H9 (cell line): ENCODE data around the gene ACOXL. TPM values are rescaled to one million over a fixed set of nuclear protein-coding genes. Genes with fewer than 3 reads are reported as not detected.

Experiments
- DNase-seq: peaks from one replicate; pipeline ENCODE4 v3.0.0-alpha.2; 2017
- H2AFZ ChIP-seq: one replicate; pipeline ENCODE4 v1.6.1; 2013; ENCODE audit warnings: mild to moderate bottlenecking, low read length, control low read depth, moderate library complexity
- H2AK5ac ChIP-seq: 2 replicates; pipeline ENCODE4 v1.6.1; 2013; ENCODE audit warnings: low read length, control low read depth, mixed read lengths; ENCODE audit not compliant: insufficient read length
- H2BK120ac ChIP-seq: one replicate; pipeline ENCODE4 v1.6.1; 2013; ENCODE audit warnings: low read depth, mild to moderate bottlenecking, low read length, control low read depth, inconsistent platforms; ENCODE audit not compliant: poor library complexity, severe bottlenecking
- H2BK12ac ChIP-seq: 2 replicates; pipeline ENCODE4 v1.6.1; 2013; ENCODE audit warnings: low read length, control low read depth, mixed read lengths, low read depth; ENCODE audit not compliant: insufficient read length
- H2BK15ac ChIP-seq: 2 replicates; pipeline ENCODE4 v1.6.1; 2013; ENCODE audit warnings: low read depth, low read length, control low read depth
- H2BK20ac ChIP-seq: one replicate; pipeline ENCODE4 v1.6.1; 2013; ENCODE audit warnings: low read depth, mild to moderate bottlenecking, low read length, control low read depth, inconsistent platforms; ENCODE audit not compliant: poor library complexity, severe bottlenecking
- H2BK5ac ChIP-seq: 2 replicates; pipeline ENCODE4 v1.6.1; 2013; ENCODE audit warnings: low read length, control low read depth, mixed read lengths; ENCODE audit not compliant: insufficient read length
- H3K14ac ChIP-seq: 2 replicates; pipeline ENCODE4 v1.6.1; 2013; ENCODE audit warnings: low read length, control low read depth; ENCODE audit not compliant: insufficient read depth
- H3K18ac ChIP-seq: 2 replicates; pipeline ENCODE4 v1.6.1; 2013; ENCODE audit warnings: low read depth, mild to moderate bottlenecking, mixed read lengths, low read length, control low read depth; ENCODE audit not compliant: insufficient read length
- H3K23ac ChIP-seq: 2 replicates; pipeline ENCODE4 v1.6.1; 2013; ENCODE audit warnings: low read length, control low read depth, mixed read lengths, low read depth; ENCODE audit not compliant: insufficient read length
- H3K23me2 ChIP-seq: 2 replicates; pipeline ENCODE4 v1.6.1; 2013; ENCODE audit warnings: low read depth, mild to moderate bottlenecking, mixed read lengths, low read length, control low read depth; ENCODE audit not compliant: insufficient read length, poor library complexity, severe bottlenecking
- H3K27ac ChIP-seq: 2 replicates; pipeline ENCODE4 v1.5.1; 2013; ENCODE audit warnings: low read length, control low read depth, mixed read lengths, low read depth; ENCODE audit not compliant: insufficient read length
- H3K27me3 ChIP-seq: 2 replicates; pipeline ENCODE4 v1.6.1; 2013; ENCODE audit warnings: low read length, control low read depth, inconsistent platforms; ENCODE audit not compliant: insufficient read depth
- H3K4ac ChIP-seq: 2 replicates; pipeline ENCODE4 v1.6.1; 2013; ENCODE audit warnings: low read depth, mild to moderate bottlenecking, control low read depth, inconsistent platforms, low read length, moderate library complexity
- H3K4me1 ChIP-seq: 2 replicates; pipeline ENCODE4 v1.6.1; 2013; ENCODE audit warnings: low read length, control low read depth, inconsistent platforms; ENCODE audit not compliant: insufficient read depth
- H3K4me2 ChIP-seq: 2 replicates; pipeline ENCODE4 v1.6.1; 2013; ENCODE audit warnings: low read length, control low read depth, mixed read lengths; ENCODE audit not compliant: insufficient read length, insufficient read depth
- H3K56ac ChIP-seq: 2 replicates; pipeline ENCODE4 v1.6.1; 2013; ENCODE audit warnings: low read depth, mild to moderate bottlenecking, mixed read lengths, low read length, control low read depth; ENCODE audit not compliant: insufficient read length
- H3K79me1 ChIP-seq: 2 replicates; pipeline ENCODE4 v1.6.1; 2013; ENCODE audit warnings: low read depth, mild to moderate bottlenecking, moderate library complexity, low read length, control low read depth, inconsistent platforms; ENCODE audit not compliant: insufficient read depth, poor library complexity, severe bottlenecking
- H3K79me2 ChIP-seq: 2 replicates; pipeline ENCODE4 v1.6.1; 2013; ENCODE audit warnings: low read length, control low read depth, inconsistent platforms; ENCODE audit not compliant: insufficient read depth
- H3K9ac ChIP-seq: 2 replicates; pipeline ENCODE4 v1.6.1; 2013; ENCODE audit warnings: low read length, control low read depth, mixed read lengths; ENCODE audit not compliant: insufficient read length; ENCODE audit errors: extremely low read depth
- H3K9me3 ChIP-seq: one replicate; pipeline ENCODE4 v1.6.1; 2013; ENCODE audit warnings: low read depth, low read length, inconsistent platforms; ENCODE audit not compliant: control insufficient read depth
- H3T11ph ChIP-seq: one replicate; pipeline ENCODE4 v1.6.1; 2013; ENCODE audit warnings: mild to moderate bottlenecking, low read length, control low read depth, inconsistent platforms
- H4K20me1 ChIP-seq: one replicate; pipeline ENCODE4 v1.6.1; 2013; ENCODE audit not compliant: control insufficient read depth, insufficient read length, insufficient read depth
- H4K5ac ChIP-seq: 2 replicates; pipeline ENCODE4 v1.6.1; 2013; ENCODE audit warnings: low read depth, mild to moderate bottlenecking, mixed read lengths, low read length, control low read depth; ENCODE audit not compliant: insufficient read length
- H4K8ac ChIP-seq: replicated peaks from 2 replicates; pipeline ENCODE4 v1.6.1; 2013; ENCODE audit warnings: low read length, control low read depth, mixed read lengths, low read depth; ENCODE audit not compliant: insufficient read length
- H4K91ac ChIP-seq: 2 replicates; pipeline ENCODE4 v1.6.1; 2013; ENCODE audit warnings: low read depth, mild to moderate bottlenecking, moderate library complexity, mixed read lengths, low read length, control low read depth; ENCODE audit not compliant: insufficient read length
- H3K27ac Mint-ChIP-seq, 3 experiments: 2 replicates in 2 of 3; 3 replicates in 1 of 3; pipeline ENCODE4 v1.8.0; 2020 to 2021; ENCODE audit warnings: mixed read lengths in 3 of 3, mild to moderate bottlenecking in 1 of 3, moderate library complexity in 1 of 3
- H3K27me3 Mint-ChIP-seq: 2 replicates; pipeline ENCODE4 v1.8.0; 2021; ENCODE audit warnings: low read depth, mild to moderate bottlenecking, moderate library complexity, mixed read lengths
- H3K36me3 Mint-ChIP-seq, 3 experiments: 2 replicates in 2 of 3; 3 replicates in 1 of 3; pipeline ENCODE4 v1.8.0; 2020 to 2021; ENCODE audit warnings: low read depth in 3 of 3, mixed read lengths in 3 of 3; ENCODE audit not compliant: insufficient read depth in 1 of 3
- H3K4me1 Mint-ChIP-seq, 2 experiments: 2 replicates each; pipeline ENCODE4 v1.8.0; 2020; ENCODE audit warnings: mixed read lengths in 2 of 2
- H3K4me3 Mint-ChIP-seq, 2 experiments: 2 replicates in 1 of 2; 3 replicates in 1 of 2; pipeline ENCODE4 v1.8.0; 2020 to 2021; ENCODE audit warnings: mild to moderate bottlenecking in 2 of 2, mixed read lengths in 2 of 2, moderate library complexity in 1 of 2
- H3K9me3 Mint-ChIP-seq, 2 experiments: 2 replicates in 1 of 2; 3 replicates in 1 of 2; pipeline ENCODE4 v1.8.0; 2020; ENCODE audit warnings: mild to moderate bottlenecking in 2 of 2, mixed read lengths in 2 of 2, moderate library complexity in 1 of 2
- WGBS: extraction: QIAGEN DNeasy Blood & Tissue Kit; methylation state at CpG from one replicate; pipeline ENCODE4 v1.1.7; 2013; ENCODE audit warnings: missing lambda C conversion rate, low lambda C conversion rate, mixed read lengths; ENCODE audit not compliant: insufficient read length; ENCODE audit errors: extremely low coverage; 5-methylcytosine and 5-hydroxymethylcytosine counted together
- total RNA-seq: library from RNA; stranded (reverse); gene quantifications from 2 replicates; pipeline ENCODE4 v1.2.1, GENCODE V29; 2021
- TF ChIP-seq, protein P1 (sequence below): fragments of 200-600 bp; sonication (generic); conservative IDR thresholded peaks from 3 replicates; pipeline ENCODE4 v1.8.0; 2021; ENCODE audit warnings: antibody characterized with exemption, mild to moderate bottlenecking

The ACOXL gene
- total RNA-seq, 1 experiment from 2014 or later: 37.6 TPM

DNA sequence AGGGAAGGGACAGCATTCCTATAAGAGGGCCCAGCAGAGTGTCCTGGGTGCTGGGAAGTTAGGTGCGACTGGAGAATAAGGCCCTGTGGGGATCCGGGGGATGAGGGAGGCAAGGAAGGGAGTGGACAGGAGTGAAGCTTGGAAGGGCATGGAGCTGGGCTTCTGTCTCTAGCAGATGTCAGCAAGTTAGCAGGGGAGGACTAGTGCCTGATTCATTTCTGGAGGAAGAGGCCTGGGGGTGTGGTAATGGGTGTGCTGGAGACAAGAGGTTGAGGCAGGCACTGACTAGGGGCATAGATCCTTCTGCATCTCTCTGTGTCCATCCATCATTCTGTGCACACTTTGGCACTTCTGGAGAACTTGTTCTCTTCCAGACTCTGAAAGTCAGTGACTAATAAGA is 134.7 kb downstream of the ACOXL start:
- no peak overlapping the region for H2AFZ ChIP-seq
- peaks cover 4% of the 10 kb centered on the region; the same call in 1 of the 2 replicates for H3K4me1 ChIP-seq
- no peak overlapping the region for H3T11ph ChIP-seq
- H4K91ac ChIP-seq: no peak overlapping the region
- no CpG with 5 or more reads among the region's 2 CpGs for WGBS
- H3K23ac ChIP-seq: no peak overlapping the region
- no peaks in the 10 kb centered on the region for H3K79me1 ChIP-seq
- no peak overlapping the region for H4K5ac ChIP-seq
- Mint-ChIP-seq H3K4me3 (no peak overlapping the region), H3K4me1 (peaks cover 28 to 50% of the 10 kb centered on the region in 2 experiments), H3K36me3 (peaks cover 2 to 20% (median 19%) of the 10 kb centered on the region in 3 experiments; a peak in 5 of 7 replicates), H3K27me3 (no peaks in the 10 kb centered on the region), H3K27ac (peak overlapping the region; percentile 23 to 86 (median 68); a peak in 5 of 7 replicates), H3K9me3 (no peaks in the 10 kb centered on the region)
- H3K27me3 ChIP-seq: no peaks in the 10 kb centered on the region
- TF ChIP-seq, protein P1, sequence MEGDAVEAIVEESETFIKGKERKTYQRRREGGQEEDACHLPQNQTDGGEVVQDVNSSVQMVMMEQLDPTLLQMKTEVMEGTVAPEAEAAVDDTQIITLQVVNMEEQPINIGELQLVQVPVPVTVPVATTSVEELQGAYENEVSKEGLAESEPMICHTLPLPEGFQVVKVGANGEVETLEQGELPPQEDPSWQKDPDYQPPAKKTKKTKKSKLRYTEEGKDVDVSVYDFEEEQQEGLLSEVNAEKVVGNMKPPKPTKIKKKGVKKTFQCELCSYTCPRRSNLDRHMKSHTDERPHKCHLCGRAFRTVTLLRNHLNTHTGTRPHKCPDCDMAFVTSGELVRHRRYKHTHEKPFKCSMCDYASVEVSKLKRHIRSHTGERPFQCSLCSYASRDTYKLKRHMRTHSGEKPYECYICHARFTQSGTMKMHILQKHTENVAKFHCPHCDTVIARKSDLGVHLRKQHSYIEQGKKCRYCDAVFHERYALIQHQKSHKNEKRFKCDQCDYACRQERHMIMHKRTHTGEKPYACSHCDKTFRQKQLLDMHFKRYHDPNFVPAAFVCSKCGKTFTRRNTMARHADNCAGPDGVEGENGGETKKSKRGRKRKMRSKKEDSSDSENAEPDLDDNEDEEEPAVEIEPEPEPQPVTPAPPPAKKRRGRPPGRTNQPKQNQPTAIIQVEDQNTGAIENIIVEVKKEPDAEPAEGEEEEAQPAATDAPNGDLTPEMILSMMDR: no peak
- no peaks in the 10 kb centered on the region for H3K23me2 ChIP-seq
- H4K8ac ChIP-seq: no peak overlapping the region
- no peak overlapping the region for H2BK5ac ChIP-seq
- H3K79me2 ChIP-seq: no peaks in the 10 kb centered on the region
- H2BK12ac ChIP-seq: no peak overlapping the region
- no peak overlapping the region for H3K9ac ChIP-seq
- no peak overlapping the region for H2BK120ac ChIP-seq
- H3K18ac ChIP-seq: no peak overlapping the region
- H2BK20ac ChIP-seq: no peak overlapping the region
- H4K20me1 ChIP-seq: no peaks in the 10 kb centered on the region
- H2AK5ac ChIP-seq: no peak overlapping the region
- H3K27ac ChIP-seq: no peak overlapping the region
- no peak overlapping the region for H2BK15ac ChIP-seq
- no peak overlapping the region for H3K14ac ChIP-seq
- H3K56ac ChIP-seq: no peak overlapping the region
- H3K4ac ChIP-seq: no peak overlapping the region
- H3K9me3 ChIP-seq: no peaks in the 10 kb centered on the region
- no peak for DNase-seq
- H3K4me2 ChIP-seq: no peak overlapping the region
